ENCODE results near the gene OSBP2.
"Not testable (repeated sequence)": the region's sequence is repeated elsewhere in the genome, so short reads cannot be mapped to it uniquely, and the experiment has no call there.

The OSBP2 gene

GRCh38 chr22:30773919-30774318 is 79.2 kb downstream of the OSBP2 start:
- DNase-seq, result no peak

- DNase-seq, result no peak
Measured at GRCh38 chr22:30774566-30774965, 79.9 kb downstream of the OSBP2 start.

- DNase-seq, result no peak
Measured at GRCh38 chr22:30776476-30776875, 81.8 kb downstream of the OSBP2 start.

- DNase-seq, result not testable (repeated sequence)
Measured at GRCh38 chr22:30777146-30777545, 82.5 kb downstream of the OSBP2 start.

- DNase-seq, result no peak
Measured at GRCh38 chr22:30777587-30777986, 82.9 kb downstream of the OSBP2 start.

- DNase-seq, result no peak
Measured at GRCh38 chr22:30778261-30778660, 83.6 kb downstream of the OSBP2 start.

- no peak for DNase-seq
Measured at GRCh38 chr22:30780026-30780425, 85.4 kb downstream of the OSBP2 start.

GRCh38 chr22:30781271-30781875 is 86.7 kb downstream of the OSBP2 start:
- DNase-seq, result no peak

- DNase-seq, result no peak
Measured at GRCh38 chr22:30782613-30783012, 87.9 kb downstream of the OSBP2 start.

- no peak for DNase-seq
Measured at GRCh38 chr22:30783021-30783420, 88.3 kb downstream of the OSBP2 start.

GRCh38 chr22:30785527-30785926 is 90.9 kb downstream of the OSBP2 start:
- DNase-seq, result no peak

- no peak for DNase-seq
Measured at GRCh38 chr22:30790366-30790765, 95.7 kb downstream of the OSBP2 start.

GRCh38 chr22:30792456-30792855 is 97.8 kb downstream of the OSBP2 start:
- no peak for DNase-seq

- no peak for DNase-seq
Measured at GRCh38 chr22:30795118-30795517, 100.4 kb downstream of the OSBP2 start.

- no peak for DNase-seq
Measured at GRCh38 chr22:30801695-30802094, 107.0 kb downstream of the OSBP2 start.

- no peak for DNase-seq
Measured at GRCh38 chr22:30802202-30803166, 107.8 kb downstream of the OSBP2 start.

- DNase-seq, result no peak
Measured at GRCh38 chr22:30803679-30804078, 109.0 kb downstream of the OSBP2 start.

GRCh38 chr22:30804626-30805025 is 110.0 kb downstream of the OSBP2 start:
- DNase-seq, result no peak

GRCh38 chr22:30806391-30806861 is 111.8 kb downstream of the OSBP2 start:
- DNase-seq, result no peak

- DNase-seq, result no peak
Measured at GRCh38 chr22:30809086-30809485, 114.4 kb downstream of the OSBP2 start.

GRCh38 chr22:30810105-30810504 is 115.4 kb downstream of the OSBP2 start:
- DNase-seq, result no peak

- DNase-seq, result no peak
Measured at GRCh38 chr22:30813936-30814335, 119.3 kb downstream of the OSBP2 start.

- no peak for DNase-seq
Measured at GRCh38 chr22:30816413-30816812, 121.7 kb downstream of the OSBP2 start.

- DNase-seq, result no peak
Measured at GRCh38 chr22:30821381-30821780, 126.7 kb downstream of the OSBP2 start.

Data from GF-D8 (cell line).